ENCODE measurements around the gene TPRG1L. TPM values are rescaled to one million over a fixed set of nuclear protein-coding genes. Genes with fewer than 3 reads are reported as not detected.

The TPRG1L gene
- total RNA-seq, 1 donor from 2014 or later: 40.8 TPM

- Histone ChIP-seq H3K27me3 (ENCODE audit: control insufficient read depth, insufficient read depth, low read length) (peaks cover 9% of the 10 kb centered on the region), H3K4me3 (ENCODE audit: low read depth, low read length) (no peak overlapping the region), H3K36me3 (ENCODE audit: control insufficient read depth, insufficient read depth, low read length) (no peaks in the 10 kb centered on the region)
- DNase-seq (ENCODE audit: low read depth): no peak
- no peak for TF ChIP-seq CTCF (IDR thresholded peaks at IDR 0.05; ENCODE audit: insufficient read depth, low read length, poor library complexity, severe bottlenecking)
These were observed 27.2 kb upstream of the TPRG1L start for GRCh38 chr1:3597599-3597964.

- DNase-seq (ENCODE audit: low read depth): no peak
- no peak for TF ChIP-seq CTCF (IDR thresholded peaks at IDR 0.05; ENCODE audit: insufficient read depth, low read length, poor library complexity, severe bottlenecking)
- peaks cover 11% of the 10 kb centered on the region for H3K27me3 ChIP-seq (ENCODE audit: control insufficient read depth, insufficient read depth, low read length)
- no peak overlapping the region for H3K4me3 ChIP-seq (ENCODE audit: low read depth, low read length)
- H3K36me3 ChIP-seq (ENCODE audit: control insufficient read depth, insufficient read depth, low read length): no peaks in the 10 kb centered on the region
These were observed 26.7 kb upstream of the TPRG1L start for GRCh38 chr1:3598051-3598491.

GRCh38 chr1:3598522-3599285 is 26.1 kb upstream of the TPRG1L start:
- TF ChIP-seq CTCF (IDR thresholded peaks at IDR 0.05; ENCODE audit: insufficient read depth, low read length, poor library complexity, severe bottlenecking): no peak
- Histone ChIP-seq H3K4me3 (ENCODE audit: low read depth, low read length) (no peak overlapping the region), H3K27me3 (ENCODE audit: control insufficient read depth, insufficient read depth, low read length) (peaks cover 13% of the 10 kb centered on the region), H3K36me3 (ENCODE audit: control insufficient read depth, insufficient read depth, low read length) (no peaks in the 10 kb centered on the region)
- no peak for DNase-seq (ENCODE audit: low read depth)

GRCh38 chr1:3599286-3599811 is 25.5 kb upstream of the TPRG1L start:
- Histone ChIP-seq H3K4me3 (ENCODE audit: low read depth, low read length) (no peak overlapping the region), H3K36me3 (ENCODE audit: control insufficient read depth, insufficient read depth, low read length) (no peaks in the 10 kb centered on the region), H3K27me3 (ENCODE audit: control insufficient read depth, insufficient read depth, low read length) (peaks cover 13% of the 10 kb centered on the region)
- no peak for DNase-seq (ENCODE audit: low read depth)
- TF ChIP-seq CTCF (IDR thresholded peaks at IDR 0.05; ENCODE audit: insufficient read depth, low read length, poor library complexity, severe bottlenecking): no peak

GRCh38 chr1:3599816-3600215 is 25.0 kb upstream of the TPRG1L start:
- peaks cover 13% of the 10 kb centered on the region for H3K27me3 ChIP-seq (ENCODE audit: control insufficient read depth, insufficient read depth, low read length)
- DNase-seq (ENCODE audit: low read depth): no peak
- no peak for TF ChIP-seq CTCF (IDR thresholded peaks at IDR 0.05; ENCODE audit: insufficient read depth, low read length, poor library complexity, severe bottlenecking)
- no peaks in the 10 kb centered on the region for H3K36me3 ChIP-seq (ENCODE audit: control insufficient read depth, insufficient read depth, low read length)
- H3K4me3 ChIP-seq (ENCODE audit: low read depth, low read length): no peak overlapping the region

- peaks cover 11% of the 10 kb centered on the region for H3K27me3 ChIP-seq (ENCODE audit: control insufficient read depth, insufficient read depth, low read length)
- no peaks in the 10 kb centered on the region for H3K36me3 ChIP-seq (ENCODE audit: control insufficient read depth, insufficient read depth, low read length)
- no peak overlapping the region for H3K4me3 ChIP-seq (ENCODE audit: low read depth, low read length)
- DNase-seq (ENCODE audit: low read depth): no peak
- TF ChIP-seq CTCF (IDR thresholded peaks at IDR 0.05; ENCODE audit: insufficient read depth, low read length, poor library complexity, severe bottlenecking): no peak
These were observed 24.5 kb upstream of the TPRG1L start for GRCh38 chr1:3600354-3600753.
